Activated naive CD4-positive, alpha-beta T cell treated with Interleukin-2 at 50 U/mL for 16 hours (primary cell): ENCODE data around the gene CCR3.
"Not testable (repeated sequence)": the region's sequence is repeated elsewhere in the genome, so short reads cannot be mapped to it uniquely, and the experiment has no call there.

Experiments used
- DNase-seq: peaks from one replicate; pipeline ENCODE4 v3.0.0-alpha.2; 2020

CCR3 gene

DNA sequence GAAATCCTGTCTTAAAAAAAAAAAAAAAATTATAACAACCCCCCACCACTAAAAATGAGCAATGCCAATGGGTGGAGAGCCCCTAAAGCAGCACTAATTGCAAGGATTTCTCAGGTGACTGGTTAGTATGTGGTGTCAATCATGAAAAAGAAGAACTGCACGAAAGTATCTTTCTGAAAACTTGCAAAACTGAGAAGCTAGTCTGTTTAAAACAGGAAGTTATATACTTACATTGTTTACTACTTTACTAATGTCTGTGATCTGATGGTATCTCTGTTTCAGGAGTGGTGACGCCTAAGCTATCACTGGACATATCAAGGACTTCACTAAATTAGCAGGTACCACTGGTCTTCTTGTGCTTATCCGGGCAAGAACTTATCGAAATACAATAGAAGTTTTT is at the start of gene CCR3:
Gene CCR3 (plus strand): TSS at position 341 of the 400 bp plus-strand sequence. CDS start 22,699 bp downstream, outside the sequence.
- no peak for DNase-seq

DNA sequence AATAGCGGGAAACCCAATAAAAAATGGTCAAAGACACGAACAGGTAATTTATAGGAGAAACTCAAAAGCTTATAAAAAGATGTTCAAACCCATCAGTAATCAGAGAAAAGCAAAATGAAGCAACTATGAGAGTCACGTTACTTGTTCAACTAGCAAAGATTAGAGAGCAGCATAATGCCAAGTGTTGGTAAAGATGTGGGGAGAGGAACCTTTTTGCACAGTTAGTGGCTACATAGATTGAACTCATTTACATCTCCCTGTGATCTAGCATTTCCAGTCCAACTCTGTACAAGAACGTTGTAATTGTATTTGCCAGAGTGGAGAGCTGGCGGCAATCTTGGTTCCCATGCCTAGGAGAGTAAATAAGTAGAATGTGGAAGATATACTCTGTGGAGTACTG is 49.3 kb upstream of the CCR3 start:
- DNase-seq, result no peak

DNA sequence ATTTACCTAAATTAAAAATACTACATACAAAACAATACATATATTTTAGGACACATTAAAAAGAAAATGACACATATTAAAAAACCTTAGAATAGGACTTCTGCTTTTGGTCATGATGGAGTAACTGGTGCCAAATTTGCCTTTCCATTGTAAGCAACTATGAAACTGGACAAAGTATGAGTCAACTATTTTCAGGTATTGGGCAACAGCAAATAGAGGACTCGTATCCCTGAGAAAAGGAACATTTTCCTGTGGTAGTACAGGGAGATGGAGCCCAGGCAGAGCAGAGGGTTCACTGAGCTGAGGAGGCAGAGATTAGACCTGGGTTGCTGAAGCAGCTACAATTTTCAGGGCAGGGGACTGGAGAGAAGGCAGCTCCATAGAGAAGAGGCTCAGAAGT is 48.8 kb upstream of the CCR3 start:
- DNase-seq, result no peak

DNA sequence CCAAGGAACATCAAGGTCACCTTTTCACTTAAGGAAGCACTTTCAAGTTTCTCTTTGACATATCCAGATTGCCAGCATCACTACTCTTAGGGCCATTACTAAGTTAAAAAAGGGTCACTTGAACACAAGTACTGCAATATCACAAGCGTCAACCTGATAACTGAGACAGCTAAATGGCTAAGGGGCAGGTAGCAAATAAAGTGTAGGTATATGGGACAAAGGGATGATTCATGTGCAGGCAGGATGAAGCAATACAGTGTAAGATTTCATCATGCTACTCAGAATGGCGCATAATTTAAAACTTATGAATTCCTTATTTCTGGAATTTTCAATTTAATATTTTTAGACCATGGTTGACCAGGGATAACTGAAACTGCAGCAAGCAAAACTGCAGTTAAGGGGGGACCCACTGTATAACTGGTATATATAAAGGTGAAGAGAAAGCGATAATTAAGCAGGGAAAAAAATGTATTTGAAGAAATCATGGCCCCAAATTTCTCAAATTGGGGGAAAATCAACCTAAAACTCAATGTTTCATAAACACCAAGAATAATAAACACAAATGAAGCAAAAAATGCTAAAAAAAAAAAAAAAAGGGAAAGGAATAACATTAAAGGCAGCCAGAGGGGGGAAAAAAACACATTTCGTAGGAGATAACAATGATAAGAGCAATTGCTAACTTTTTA is 47.2 kb upstream of the CCR3 start:
- DNase-seq, result no peak

DNA sequence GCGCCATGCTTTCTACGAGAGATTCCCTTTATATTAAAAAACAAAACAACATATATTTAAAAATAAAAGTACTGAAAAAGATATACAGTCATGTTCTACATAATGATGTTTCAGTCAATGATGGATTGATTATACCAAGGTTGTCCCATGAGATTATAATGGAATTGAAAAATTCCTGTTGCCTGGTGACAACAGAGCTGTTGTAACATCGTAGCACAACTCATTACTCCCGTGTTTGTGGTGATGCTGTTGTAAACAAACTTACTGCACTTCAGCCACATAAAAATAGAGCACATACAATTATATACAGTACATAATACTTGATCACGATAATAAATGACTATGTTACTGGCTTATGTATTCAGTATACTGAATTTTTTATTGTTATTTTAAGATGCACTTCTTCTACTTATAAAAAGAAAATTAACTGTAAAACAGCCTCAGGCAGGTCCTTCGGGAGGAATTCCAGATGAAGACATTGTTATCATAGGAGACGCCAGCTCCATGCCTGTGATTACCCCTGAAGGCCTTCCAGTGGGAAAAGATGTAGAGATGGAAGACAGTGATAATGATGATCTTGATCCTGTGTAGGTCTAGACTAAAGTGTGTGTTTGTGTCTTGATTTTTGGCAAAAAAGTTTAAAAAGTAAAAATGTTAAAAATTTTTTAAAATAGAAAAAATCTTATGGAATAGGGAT is 45.9 kb upstream of the CCR3 start:
- DNase-seq, result no peak

DNA sequence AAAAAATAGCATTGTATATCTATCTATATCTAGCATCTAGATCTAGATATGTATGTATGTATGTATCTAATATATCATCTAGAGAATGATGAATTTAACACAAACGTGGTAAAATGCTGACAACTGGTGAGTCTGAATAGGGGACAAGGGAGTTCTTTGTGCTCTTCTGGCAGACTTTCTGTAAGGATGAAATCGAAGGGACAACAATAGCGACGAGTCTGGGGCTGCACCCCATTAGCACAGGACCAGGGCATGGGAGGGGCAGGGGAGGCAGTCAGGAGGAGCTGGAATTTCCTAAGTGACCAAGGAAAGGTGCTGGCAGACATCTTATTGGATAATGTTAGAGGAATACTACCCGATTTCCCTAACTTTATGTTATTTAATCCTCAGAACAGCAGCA is 42.0 kb upstream of the CCR3 start:
- no peak for DNase-seq

DNA sequence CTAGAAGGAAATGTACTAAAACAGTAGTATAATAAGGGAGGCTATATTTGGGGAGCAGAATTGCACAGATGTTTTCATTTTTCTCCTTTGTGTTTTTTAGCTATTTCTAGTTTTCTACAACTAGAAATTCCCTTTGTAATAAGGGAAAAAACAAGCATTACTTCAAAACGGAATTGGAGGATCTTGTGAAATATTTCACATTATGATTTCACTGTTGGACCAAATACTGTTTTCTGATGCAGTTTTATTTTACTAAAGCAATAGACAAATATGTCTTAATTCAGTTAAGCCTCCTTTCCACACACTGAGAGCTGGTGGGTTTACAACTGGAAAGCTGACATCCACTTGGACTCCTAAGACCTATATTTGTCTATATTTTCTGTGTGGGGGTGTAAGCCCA is 41.5 kb upstream of the CCR3 start:
- DNase-seq, result no peak

DNA sequence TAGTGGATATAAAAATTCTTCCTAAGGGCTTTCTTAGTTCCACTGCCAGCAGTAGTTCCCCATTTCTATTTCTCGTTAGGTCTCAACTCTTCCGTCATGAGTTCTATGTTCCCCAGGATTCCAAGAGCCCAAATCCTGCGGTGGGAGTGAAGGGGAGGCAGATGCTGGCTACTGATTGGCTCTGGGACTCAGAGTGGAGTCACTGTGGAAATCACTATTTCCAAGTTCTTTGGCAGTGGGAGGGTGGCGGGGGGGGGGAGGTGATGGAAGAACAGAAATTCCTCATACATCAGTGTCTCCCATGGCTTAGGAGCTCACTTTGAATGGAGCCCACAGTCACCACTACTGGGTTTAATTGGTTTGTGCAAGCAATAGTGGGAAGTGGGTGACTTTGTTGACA is 39.7 kb upstream of the CCR3 start:
- no peak for DNase-seq

DNA sequence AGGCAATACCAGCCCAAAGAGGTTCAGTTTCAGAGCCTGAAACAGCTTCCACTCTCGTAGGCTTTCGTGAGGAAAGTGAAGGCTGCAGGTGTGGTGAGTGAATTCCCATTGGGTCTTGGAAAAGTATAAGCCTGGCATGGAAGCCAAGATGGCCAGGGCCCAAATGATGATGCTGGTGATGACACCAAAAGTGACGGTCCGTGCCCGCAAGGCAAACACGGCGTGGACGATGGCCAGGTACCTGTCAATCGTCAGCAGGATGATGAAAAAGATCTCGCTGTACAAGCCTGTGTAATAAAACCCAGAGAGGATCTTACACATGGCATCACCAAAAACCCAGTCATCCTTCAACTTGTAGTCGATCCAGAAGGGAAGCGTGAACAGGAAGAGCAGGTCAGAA is 38.6 kb upstream of the CCR3 start:
- no peak for DNase-seq

DNA sequence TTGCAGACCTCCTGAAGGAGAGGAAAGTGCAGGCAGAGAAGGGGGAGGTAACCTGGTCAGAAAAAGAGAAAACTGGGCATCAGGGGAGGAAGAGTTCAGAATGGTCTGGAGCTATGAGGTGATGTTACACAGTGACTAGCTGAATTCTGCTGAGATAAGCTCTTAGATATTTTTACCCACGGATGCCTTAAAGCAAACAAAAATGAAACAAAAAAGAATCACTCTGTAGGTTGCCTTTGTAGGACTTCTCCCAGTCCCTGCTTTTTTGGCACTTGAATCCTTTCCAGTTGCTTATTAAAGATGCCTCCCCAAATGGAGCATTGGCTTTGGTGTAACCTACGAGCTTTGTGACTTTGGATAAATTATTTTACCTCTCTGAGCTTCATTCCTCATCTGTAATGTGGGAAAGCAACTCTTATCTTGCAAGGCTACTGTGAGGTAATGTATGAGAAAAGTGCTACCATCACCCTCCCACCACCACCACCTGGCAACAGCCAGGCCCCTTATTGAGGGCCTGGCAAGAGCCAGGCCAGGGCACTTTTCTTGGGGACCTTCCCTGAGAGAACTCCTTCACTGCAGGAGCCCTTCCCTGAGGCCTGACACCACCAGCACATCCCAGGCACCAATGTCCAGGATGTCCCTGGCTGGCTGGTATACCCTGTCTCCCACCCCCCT is 36.8 kb upstream of the CCR3 start:
- no peak for DNase-seq

DNA sequence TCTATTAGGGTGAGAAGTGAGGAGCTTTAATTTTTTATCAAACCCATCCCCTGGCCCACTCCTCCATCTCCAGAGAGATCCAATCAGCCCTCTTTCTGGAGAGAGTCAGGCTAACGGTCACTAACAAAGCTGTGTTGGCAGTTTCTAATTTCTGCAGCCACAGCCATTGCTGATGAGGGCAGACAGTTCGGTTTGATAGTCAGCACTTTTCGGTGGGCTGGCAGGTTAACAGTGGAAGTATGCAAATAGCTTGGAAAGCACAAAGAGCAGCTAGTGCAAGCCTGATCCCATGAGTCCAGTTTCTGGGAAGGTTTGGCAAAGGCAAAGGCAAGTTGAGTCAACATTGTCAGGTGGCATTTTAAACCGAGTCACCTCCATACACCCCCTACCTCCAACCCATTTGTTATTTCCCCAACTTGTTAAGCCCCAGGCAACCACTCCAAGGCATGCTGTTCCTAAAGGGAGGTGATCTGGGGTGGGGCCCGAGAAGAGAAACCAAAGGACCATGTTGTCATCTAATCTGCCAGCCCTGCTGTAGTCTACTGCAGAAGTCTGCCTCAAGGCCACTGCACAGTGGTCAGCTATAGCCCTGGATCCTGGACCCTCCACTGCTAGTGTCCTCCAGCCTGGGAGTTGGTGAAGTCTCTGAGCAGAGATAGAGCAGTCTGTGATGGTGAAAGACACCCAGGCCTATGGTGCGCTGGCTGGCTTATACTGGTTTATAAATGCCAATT is 35.8 kb upstream of the CCR3 start:
- DNase-seq, result no peak

DNA sequence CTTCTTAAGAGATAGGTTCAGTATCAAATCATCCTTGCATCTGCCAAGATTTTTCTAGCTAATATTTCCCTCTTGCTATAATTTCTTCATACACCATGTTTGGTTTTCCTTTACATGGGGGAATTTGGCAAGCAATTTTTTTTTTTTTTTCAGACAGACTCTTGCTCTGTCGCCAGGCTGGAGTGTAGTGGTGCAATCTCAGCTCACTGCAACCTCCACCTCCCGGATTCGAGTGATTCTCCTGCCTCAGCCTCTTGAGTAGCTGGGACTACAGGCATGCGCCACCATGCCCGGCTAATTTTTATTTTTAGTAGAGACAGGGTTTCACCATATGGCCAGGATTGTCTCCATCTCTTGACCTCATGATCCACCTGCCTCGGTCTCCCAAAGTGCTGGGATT is 34.7 kb upstream of the CCR3 start:
- not testable (repeated sequence) for DNase-seq

DNA sequence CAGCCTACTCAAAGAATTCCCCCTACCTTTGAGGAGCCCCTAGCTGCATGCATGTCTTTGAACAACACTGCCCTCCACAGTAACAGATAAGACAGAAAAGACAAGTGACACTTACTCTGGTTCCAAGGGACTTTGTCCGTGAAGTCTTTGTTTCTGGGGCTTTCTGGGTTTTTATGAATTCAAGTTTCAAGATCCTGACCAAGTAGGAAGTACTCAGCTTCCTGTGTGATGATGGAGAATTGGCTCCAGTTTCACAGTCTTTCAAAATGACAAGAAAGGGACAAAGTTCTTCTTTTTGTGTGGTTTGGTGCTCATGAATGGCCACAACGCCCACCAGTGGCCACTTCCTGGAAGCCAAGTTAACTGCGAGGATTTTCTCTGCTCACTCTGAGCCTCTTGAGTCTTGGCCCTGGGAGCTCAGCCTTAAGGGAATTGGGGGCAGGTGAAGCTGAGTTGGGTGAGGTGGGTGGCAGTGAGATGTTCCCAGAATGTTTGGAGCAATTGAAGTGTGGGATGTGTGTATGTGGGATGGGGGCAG is 34.0 kb upstream of the CCR3 start, which contains the start of gene CCR1:
Gene CCR1 (minus strand): TSS at position 147 of the 538 bp plus-strand sequence. CDS start 4,000 bp downstream, outside the sequence.
- DNase-seq, result peak; percentile 54

DNA sequence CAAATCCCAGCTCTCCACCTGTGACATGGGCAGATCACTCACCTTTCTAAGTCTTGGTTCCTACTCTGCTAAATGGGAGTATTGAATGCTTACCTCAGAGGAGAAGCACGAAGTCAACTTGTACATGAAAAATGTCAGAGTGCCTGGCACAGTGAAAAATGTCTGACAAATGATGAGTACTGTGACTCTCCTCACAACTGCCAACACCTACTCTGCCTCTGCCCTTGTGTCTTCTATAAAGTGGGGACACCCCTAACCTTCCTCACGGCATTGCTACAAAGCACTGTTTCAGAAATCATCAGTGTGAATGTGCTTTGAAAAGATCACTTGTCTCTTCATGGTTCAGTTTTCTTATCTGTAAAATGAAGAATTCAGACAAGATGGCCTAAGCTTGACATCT is 33.2 kb upstream of the CCR3 start:
- DNase-seq, result no peak

DNA sequence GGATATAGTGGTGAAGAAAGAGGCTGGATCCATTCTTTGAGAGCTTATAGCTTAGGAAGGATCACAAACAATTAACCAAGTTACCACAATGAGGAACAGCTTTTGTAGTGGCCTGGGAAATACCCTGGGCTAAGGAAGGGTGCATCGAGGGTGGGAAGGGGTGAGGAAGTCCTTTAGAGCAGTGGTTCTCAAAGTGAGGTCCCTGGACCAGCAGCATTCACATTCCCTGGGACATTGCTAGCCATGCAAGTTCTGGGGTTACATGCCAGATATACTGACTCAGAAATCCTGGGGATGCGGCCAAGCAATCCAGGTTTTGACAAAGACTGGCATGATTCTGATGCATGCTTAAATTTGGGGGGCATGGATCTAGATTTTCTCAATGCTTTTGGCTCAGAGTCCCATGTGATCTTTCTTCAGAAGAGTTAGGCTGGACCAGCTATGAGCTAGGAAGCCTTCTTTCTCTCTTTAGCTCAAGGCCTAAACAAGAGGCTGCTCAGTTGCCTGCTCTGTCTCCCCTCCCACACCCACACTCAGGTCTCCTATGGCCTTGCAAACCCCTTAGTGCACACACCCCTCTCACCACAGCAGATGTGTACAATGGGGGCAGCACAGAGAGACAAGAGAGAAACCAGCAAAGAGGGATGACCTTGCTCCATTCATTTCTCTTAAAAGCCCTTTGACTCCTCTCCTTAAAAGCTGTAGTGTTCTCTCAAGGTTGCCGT is 32.4 kb upstream of the CCR3 start:
- no peak for DNase-seq

DNA sequence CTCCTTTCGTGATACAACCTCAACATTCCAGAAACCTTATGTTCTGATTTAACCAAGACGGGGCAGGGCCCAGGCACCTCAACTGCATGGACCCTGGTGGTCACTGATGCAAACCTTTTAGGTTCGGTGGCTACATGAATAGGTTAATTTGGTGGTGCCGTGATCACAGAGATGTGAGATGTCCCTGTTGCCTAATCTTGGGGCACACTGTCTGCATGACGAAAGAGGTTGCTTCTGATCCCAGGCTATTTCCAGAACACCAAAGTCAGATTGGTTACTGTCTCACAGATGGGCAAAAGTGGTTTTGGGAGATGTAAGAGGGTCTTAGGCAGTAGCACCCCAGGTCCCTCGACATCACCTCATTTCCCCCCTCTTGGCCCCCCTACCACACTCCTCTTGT is 30.2 kb upstream of the CCR3 start:
- no peak for DNase-seq

DNA sequence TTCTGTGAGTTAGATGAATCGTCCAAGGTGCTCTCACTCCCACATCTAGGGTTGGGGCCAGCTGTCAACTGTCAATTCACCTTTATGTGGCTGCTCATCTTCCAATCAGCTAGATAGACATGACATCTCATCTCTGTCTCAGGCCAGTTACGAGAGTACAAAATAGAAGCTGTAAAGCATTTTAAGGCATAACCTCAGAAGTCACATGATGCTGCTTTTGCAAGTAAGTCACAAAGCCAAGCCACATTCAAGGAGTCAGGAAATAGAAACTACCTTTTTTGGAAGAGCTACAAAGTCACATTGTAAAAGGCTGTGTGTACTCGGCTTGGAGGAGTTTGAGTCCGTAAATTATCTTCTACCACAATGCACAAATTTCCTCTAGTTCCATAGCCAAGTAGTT is 29.1 kb upstream of the CCR3 start:
- DNase-seq, result no peak

DNA sequence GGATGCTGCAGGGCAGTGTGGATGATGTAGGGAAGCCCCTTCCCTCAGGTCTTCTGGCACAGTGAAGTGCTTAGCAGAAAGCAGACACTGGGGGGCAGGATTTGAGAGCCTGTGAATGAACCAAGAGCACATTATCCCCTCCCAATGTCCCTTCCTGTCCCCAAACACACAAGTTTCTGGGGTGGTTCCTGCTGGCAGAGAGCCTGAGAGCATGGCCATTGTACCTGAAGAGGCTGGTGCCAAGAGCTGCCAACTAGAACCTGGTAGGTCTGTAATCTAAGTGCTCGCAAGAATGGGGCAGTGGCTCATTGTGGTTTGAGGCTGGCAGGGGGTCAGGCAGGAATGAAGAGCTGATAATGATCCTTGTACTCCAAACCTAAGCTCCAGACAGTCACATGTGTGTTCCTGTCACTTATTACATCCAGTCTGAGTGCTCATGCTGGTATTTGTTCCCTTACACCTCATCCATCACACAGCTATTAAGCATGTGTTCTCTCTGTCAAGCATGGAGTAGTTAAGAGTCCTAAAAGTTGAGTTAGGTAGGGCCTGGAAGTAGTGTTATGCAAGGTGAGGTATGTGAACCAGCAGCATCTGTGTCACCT is 27.4 kb upstream of the CCR3 start:
- DNase-seq, result no peak

DNA sequence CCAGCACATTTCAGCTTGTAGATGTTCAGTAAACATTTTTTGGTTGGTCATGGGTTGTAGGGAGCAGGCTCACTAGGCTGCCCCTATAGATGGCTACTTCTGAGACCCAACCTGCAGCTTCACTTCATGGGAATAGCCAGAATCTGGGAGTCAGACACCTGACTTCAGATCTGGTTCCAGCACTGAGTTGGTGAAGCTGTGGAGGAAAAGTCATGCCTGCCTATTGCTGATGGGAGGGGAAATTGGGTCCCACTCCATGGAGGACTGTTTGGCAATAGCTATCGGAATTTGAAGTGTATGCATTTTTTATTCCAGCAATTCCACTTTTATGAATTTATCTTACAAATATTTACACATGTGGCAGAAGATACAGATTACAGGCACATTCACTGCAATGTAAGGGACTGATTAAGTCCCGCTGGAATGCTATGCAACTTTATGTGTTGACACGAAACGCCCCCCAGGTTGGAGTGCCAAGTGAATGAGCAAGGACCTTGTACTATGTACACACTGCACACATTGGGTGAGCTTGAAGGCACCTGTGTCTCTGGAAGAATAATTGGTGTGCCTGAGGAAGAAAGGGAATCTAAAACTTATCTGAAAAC is 26.3 kb upstream of the CCR3 start:
- DNase-seq, result no peak

DNA sequence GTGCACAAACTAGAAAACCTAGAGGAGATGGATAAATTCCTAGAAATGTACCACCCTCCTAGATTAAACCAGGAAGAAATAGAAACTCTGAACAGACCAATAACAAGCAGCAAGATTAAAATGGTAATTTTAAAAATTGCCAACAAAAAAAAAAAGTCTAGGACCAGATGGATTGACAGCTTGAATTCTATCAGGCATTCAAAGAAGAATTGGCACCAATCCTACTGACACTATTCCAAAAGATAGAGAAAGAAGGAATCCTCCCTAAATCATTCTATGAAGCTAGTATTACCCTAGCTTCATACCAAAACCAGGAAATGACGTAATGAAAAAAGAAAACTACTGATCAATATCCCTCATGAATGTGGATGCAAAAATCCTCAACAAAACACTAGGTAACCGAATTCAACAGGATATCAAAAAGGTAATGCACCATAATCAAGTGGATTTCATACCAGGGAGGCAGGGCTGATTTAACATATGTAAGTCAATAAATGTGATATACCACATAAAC is 24.0 kb upstream of the CCR3 start:
- DNase-seq, result no peak

DNA sequence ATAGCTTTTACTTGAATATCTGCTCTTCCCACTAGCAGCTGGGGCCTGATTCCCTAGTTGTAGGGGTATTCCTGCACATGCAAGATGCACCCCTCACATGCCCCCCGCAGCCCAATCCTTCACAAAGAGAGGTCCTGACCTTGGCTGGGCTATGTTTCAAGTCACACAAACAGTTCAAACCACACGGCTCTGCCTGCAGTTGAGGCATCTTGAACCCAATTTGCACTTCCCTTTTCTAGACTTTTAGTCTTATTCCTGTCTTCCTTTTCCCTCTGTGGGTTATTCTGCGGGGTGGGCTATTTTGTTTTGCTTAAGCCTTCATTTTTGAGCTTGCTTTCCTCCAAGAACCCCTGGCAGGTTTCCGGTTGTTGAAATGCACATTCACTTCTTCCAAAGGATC is 20.9 kb upstream of the CCR3 start:
- no peak for DNase-seq
